HG02588 (cell line): ENCODE measurements around the gene TMEM270.
"Not testable (repeated sequence)": the region's sequence is repeated elsewhere in the genome, so short reads cannot be mapped to it uniquely, and the experiment has no call there.

Experiments
- ATAC-seq: cut with Tn5 transposase; IDR thresholded peaks from one replicate; pipeline ENCODE4 v1.9.1; 2021; ENCODE audit warnings: mild to moderate bottlenecking, moderate library complexity; ENCODE audit not compliant: unreplicated experiment

TMEM270 gene

DNA sequence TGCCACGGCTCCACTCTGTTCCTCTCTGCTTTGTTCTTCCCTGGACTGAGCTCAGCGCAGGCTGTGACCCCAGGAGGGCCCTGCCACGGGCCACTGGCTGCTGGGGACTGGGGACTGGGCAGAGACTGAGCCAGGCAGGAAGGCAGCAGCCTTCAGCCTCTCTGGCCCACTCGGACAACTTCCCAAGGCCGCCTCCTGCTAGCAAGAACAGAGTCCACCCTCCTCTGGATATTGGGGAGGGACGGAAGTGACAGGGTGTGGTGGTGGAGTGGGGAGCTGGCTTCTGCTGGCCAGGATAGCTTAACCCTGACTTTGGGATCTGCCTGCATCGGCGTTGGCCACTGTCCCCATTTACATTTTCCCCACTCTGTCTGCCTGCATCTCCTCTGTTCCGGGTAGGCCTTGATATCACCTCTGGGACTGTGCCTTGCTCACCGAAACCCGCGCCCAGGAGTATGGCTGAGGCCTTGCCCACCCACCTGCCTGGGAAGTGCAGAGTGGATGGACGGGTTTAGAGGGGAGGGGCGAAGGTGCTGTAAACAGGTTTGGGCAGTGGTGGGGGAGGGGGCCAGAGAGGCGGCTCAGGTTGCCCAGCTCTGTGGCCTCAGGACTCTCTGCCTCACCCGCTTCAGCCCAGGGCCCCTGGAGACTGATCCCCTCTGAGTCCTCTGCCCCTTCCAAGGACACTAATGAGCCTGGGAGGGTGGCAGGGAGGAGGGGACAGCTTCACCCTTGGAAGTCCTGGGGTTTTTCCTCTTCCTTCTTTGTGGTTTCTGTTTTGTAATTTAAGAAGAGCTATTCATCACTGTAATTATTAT lies 28.9 kb upstream of the TMEM270 start:
- ATAC-seq = no peak

- no peak for ATAC-seq
Observed at GRCh38 chr7:73832806-73833205, 28.2 kb upstream of the TMEM270 start.

DNA sequence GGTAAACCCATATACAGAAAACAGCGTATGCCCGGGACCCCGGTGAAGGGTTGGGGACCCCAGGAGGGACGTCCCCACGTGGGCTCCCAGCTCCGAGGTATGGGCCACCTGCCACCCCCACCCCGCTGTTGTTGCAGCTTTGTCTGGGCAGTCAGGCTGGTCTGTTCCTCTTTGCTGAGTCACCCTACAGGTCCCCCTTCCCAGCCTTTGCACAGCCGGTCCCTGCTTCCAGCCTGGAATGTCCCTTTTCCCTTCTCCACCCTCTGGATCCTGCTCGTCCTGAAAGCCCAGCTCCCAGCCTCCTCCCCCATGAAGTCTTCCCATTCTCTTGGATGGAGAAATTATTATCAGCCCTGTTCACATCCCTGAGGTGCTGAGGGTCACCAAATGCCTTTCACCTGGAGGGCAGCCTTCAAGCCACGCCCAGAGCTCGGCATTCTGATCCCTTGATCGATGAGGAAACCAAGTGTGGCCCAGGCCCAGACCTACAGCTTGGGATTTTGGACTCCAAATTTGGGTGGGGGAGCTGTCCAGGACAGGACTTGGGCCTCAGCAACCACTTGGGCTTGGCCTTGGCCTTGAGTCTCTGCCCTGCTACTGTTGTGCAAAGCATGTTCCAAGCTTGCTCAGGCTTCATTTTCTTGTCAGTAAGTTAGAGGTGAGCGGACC lies 27.6 kb upstream of the TMEM270 start:
- ATAC-seq = no peak

DNA sequence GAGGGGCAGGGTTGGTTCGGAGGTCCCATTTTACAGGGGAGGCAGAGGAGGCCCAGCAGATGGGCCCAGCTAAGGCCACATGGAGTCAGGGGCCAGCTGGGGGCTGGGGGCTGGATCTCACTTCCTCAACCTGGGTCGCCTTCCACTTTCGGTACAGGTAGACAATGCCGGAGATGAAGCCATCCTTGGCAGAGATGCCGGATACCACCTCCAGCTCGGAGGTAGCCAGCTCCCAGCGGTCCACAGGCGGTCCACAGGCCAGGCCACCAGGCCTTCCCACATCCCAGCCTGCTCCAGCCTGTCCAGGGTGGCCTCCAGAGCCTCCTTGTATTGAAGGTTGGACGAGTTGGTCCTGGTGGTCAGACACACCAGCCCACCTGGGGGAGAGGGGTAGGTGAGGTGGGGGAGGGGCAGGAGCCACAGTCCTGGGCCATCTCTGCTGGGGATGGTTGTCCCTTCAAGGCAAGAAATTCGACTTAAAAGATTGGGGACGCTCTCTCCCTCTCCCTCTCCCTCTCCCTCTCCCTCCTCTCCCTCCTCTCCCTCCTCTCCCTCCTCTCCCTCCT lies 26.2 kb upstream of the TMEM270 start:
- no peak for ATAC-seq

GRCh38 chr7:73837167-73837566 lies 23.8 kb upstream of the TMEM270 start:
- ATAC-seq = not testable (repeated sequence)

DNA sequence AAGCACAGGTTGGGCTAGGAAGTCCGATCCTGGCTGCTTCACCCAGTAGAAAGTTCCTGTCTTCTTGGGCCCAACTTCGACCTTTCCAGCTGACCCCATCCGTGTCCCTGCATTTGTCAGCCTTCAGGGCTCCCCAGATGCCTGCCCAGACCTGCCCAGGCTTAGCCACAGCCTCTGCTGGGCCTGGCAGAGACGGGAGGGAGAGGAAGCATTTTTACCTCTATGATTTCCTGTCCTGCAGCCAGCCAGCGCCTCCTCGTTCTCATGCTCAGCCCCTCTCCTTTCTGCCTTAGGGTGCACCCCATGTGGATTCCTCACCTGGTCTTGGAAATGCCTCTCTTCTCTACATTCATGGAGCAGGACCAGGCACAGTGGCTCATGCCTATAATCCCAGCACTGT lies 22.3 kb upstream of the TMEM270 start:
- ATAC-seq = no peak

DNA sequence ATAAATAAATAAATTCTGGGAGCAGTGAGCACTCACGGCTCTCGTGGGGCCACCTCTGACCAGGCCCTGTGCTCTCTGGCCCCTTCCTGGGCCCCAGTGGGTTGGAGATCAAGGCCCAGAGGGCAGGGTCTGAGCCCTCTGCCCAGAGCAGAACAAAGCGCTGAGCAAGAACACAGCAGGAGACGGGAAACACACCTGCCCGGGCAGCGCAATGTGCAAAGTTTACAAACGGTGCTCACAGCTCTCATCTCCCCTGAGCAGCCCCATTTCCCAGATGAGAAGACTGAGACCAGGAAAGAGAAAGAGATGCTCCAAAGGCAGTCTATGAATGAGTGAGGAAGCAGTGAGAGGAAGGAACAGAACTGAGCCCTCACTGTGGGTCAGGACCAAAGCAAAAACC lies 21.7 kb upstream of the TMEM270 start:
- ATAC-seq = no peak

DNA sequence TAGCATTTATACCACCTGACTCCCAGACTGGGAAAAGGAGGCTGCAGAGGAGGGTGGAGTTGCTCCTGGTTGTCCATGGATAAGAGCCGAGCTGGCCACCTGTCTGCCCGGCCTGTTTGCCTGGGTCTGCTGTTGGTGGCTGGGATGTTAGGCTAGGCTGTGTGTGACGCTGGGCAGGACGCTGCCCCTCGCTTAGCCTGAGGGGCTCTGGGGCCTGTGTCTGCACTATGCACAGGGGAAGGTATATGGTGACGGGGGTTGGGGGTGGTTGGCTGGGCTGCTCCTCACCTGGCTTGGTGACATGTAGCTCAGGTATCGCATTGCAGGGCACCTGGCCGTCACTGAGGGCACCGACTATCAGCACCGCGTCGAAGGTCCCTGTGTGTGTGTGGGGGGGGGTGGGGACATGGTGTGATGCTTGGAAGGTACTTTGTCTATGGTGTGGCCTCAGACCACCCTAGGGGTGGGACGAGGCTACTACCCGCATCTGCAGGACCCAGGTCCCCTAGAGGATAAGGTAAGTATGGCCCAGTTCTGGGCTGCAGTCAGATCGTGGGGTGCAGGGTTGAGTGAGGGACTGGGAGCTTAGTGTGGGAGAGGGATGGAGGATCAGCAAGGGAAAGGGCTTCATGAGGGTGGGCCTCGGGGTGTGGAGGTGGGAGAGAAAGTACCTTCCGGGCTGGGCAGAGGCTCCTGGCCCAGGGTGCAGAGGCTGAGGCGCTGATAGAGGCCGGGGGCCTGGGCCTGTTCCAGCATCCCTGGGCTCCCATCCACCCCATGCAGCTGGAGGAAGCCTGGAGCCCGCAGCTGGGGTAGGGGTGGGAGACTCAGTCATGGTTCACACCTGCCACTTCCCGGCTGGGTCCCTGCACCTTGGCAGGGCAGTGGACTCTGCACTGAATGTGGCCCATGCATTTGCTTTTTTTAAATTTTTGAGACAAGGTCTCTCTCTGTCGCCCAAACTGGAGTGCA lies 20.9 kb upstream of the TMEM270 start:
- ATAC-seq = no peak

DNA sequence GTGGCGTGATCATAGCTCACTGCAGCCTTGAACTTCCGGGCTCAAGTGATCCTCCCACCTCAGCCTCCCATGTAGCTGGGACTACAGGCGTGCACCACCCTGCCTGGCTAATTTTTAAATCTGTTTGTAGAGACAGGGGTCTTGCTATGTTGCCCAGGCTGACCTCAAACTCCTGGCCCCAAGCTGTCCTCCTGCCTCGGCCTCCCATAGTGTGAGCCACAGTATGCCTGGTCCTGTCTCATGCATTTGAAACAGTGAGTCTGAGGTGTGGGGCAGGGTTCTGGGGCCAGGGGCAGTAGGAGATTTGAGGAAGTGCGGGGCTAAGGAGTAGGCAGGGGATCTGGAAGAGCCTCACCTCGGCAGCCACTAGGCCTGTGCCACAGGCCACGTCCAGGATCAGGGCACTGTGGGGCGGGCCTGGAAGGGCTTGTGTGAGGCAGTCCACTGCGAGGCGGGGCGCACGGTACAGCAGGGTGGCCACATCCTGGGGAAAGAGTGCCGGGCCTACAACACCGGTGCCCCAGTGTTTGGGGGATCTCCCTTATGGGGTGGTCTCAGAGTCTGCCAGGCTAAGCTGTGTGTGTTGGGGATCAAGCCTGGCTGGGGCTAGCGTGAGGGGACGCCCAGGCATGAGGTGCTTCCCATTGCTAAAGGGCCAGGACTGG lies 20.1 kb upstream of the TMEM270 start:
- no peak for ATAC-seq

GRCh38 chr7:73841689-73842066 lies 19.3 kb upstream of the TMEM270 start:
- no peak for ATAC-seq

GRCh38 chr7:73842067-73842976 lies 18.6 kb upstream of the TMEM270 start, which contains the start of gene METTL27:
METTL27 (minus strand) TSS chr7:73842516; CDS start chr7:73842140, 376 bp downstream.
- ATAC-seq = peak; percentile 97

GRCh38 chr7:73844131-73844547 lies 16.8 kb upstream of the TMEM270 start:
- ATAC-seq = no peak

- no peak for ATAC-seq
Observed at GRCh38 chr7:73844848-73845460, 16.0 kb upstream of the TMEM270 start.

GRCh38 chr7:73845701-73846195 lies 15.2 kb upstream of the TMEM270 start:
- not testable (repeated sequence) for ATAC-seq

DNA sequence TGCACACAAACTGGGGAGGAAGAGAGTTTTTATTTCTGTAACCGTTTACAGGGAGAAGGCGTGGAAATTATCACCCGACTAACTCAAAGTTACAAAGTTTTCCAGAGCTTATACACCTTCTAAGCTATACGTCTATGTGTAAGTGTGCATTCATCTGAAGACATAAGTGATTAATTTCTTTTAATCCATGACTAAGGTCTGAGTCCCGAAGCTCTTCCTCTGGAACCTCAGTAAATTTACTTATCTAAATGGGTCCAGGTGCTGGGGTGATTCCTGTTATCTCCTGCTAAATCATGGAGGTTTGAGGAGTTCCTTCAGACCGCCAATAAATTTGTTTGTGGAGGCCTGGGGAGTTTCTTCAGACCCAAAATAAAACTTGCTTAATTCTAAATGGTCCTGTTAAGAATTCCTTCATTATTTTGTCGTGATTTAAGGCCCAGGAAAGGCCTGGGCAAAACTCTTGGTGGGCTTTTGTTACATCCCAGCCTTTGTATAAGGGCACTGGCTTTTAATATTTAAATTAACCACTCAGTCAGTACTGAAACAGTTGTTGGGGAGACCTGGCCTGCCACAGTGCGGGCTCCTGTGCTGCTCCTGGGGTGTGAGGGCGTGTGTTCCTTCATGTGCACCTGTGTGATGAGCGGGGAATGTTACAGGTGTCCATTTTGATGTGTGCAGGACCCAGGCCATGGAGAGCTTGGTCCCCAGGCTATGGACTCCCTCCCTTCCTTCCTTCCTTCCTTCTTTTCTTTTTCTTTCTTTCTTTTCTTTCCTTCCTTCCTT lies 12.8 kb upstream of the TMEM270 start:
- no peak for ATAC-seq

DNA sequence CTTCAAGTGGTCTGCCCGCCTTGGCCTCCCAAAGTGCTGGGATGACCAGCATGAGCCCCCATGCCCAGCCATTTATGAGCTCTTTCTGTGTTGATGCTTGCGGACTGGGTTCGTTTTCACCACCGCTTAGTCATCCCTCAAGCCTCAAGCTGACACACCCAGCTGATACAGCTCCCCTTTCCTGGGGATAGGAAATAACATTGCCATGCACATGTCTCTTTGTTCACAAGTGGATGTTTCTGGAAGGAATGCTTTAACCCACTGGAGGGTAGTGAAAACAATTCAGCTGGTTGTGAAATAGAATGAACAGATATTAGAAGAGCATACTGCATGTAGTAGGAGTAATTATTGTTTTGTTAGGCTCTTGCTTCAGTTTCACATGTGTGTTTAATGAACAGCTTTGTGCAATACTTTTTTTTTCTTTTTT lies 10.2 kb upstream of the TMEM270 start:
- ATAC-seq = no peak

DNA sequence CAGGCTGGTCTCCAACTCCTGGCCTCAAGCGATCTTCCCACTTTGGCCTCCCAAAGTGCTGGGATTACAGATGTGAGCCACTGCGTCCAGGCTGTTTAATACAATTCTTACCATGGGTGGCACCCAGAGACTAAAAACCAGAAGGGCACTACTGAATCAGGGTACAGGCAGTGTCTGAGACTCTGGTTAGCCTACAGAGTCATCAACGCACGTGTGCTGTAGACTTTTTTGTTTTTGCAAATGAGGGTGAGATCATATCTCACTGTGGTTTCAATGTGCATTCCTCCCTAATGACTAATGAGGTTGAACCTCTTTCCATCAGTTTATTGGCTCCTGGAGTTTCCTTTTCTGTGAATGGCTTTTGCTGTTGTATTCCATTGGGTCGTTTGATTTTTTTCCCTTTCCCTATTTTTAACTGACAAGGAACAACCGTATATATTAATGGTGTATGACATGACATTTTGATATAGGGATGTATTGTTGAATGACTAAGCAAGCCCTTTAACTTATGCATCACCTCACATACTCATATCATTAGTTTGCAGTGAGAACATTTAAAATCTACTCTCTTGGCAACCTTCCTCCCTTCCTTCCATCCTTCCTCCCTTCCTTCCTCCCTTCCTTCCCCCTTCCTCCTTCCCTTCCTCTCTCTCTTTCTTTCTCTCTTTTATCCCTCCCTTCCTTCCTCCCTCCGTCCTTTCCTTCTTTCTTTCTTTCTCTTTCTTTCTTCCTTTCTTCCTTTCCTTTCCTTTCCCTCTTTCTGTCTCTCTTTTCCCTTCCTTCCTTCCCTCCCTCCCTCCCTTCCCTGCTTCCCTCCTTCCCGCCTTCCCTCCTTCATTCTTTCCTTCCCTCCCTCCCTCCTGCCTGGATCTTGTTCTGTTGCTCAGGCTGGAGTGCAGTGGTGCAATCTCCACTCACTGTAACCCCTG lies 9.3 kb upstream of the TMEM270 start:
- no peak for ATAC-seq
